Measurements from ENCODE around the gene SH3TC2.

DNA sequence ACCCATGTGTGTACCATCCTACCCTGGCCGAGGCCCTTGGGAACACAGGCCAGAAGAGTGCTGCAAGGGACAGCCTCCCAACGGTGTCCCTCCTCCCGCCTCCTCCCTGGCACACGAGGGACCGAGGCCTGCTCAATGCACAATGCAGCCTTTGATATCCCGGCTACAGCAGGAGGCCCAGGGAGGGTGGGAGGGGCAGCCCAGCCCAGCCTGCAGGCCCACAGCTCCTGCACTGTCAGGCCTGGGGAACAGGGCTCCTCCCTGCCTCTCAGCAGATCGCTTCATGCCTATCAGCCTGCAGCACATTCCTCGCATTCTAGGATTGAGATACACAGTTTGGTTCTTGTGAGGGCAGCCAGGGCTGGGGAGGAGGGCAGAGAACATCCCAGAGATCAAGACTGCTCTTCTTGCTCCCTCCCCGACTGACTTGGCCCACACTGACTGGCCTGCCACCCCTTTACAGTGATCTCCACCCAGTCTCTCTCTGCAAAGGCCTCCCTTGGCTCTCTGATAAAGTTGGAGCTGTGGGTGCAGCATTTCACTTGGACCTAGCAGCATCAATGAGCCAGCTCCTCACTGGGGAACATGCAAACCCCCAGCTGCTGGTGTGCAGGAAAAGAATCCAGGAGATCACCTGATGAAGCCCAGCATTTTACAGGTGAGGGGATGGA, at the start of gene SH3TC2:
- TF ChIP-seq, protein P1, sequence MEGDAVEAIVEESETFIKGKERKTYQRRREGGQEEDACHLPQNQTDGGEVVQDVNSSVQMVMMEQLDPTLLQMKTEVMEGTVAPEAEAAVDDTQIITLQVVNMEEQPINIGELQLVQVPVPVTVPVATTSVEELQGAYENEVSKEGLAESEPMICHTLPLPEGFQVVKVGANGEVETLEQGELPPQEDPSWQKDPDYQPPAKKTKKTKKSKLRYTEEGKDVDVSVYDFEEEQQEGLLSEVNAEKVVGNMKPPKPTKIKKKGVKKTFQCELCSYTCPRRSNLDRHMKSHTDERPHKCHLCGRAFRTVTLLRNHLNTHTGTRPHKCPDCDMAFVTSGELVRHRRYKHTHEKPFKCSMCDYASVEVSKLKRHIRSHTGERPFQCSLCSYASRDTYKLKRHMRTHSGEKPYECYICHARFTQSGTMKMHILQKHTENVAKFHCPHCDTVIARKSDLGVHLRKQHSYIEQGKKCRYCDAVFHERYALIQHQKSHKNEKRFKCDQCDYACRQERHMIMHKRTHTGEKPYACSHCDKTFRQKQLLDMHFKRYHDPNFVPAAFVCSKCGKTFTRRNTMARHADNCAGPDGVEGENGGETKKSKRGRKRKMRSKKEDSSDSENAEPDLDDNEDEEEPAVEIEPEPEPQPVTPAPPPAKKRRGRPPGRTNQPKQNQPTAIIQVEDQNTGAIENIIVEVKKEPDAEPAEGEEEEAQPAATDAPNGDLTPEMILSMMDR (IDR thresholded peaks at IDR 0.05), result no peak
- no peak for TF ChIP-seq POLR2A (IDR thresholded peaks at IDR 0.05)
- TF ChIP-seq POLR2AphosphoS5 (IDR thresholded peaks at IDR 0.05), result no peak
